ENCODE measurements around the gene ZNF512B.

DNA sequence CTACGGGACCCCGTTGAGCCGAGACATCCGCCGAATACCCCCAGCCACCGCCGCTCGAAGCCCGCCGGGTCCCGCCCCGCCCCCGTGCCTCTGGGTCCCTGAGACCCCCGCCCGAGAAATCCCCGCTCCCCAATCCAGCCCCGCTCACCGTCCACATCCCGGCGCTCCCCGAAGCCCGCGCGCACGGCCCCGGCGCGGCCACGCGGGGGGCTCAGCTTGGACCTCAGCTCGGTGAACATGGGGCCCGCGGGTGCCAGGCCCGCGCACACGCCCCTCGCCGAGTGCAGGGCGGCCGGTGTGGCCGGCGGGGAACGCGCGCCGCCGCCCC lies 9.5 kb upstream of the ZNF512B start:
- TF ChIP-seq POLR2AphosphoS5 (IDR thresholded peaks at IDR 0.05; ENCODE audit: low read depth, low read length) (no peak), POLR2A (IDR thresholded peaks at IDR 0.05; ENCODE audit: low read depth, low read length) (no peak), TAF1 (IDR thresholded peaks at IDR 0.05; ENCODE audit: borderline replicate concordance, low read depth, low read length) (no peak)

All from GM12892 (cell line).